Uterus (tissue), 2 donors: ENCODE data around the gene SH2D1A.

Experiments
- POLR2A ChIP-seq, 2 donors: fragments of 450-650 bp; IDR thresholded peaks; one replicate each; pipeline ENCODE4 v1.6.1; 2016; ENCODE audit warnings: antibody characterized with exemption in 2 of 2, mild to moderate bottlenecking in 1 of 2, moderate library complexity in 1 of 2
- TF ChIP-seq, protein P1 (sequence below), 4 experiments: fragments of 200-600 bp in 2 of 4; fragments of 450-650 bp in 2 of 4; sonication (generic) in 2 of 4; IDR thresholded peaks; one replicate each; pipeline ENCODE4 v1.5.1; 2016 to 2019; ENCODE audit warnings: antibody characterized with exemption in 4 of 4, mild to moderate bottlenecking in 2 of 4, moderate library complexity in 1 of 4

DNA sequence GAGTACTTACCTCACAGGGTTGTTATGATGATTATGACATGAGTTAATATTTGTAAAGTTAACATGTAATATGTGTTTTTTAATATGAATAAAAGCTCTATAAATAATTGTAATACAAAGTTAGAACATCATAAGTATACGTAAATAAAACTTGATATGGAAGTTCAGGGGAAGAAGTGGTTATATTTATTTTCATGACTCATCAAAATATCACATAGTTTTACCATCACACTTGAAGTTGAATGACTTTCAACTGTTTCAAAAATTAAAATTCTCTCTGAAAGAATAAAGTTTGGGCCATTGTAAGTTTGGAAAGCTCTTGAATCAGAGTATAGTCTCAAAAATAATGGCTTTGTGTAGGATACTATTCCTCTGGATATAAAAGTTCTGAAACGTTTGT lies 8.3 kb downstream of the SH2D1A start:
- TF ChIP-seq, protein P1, sequence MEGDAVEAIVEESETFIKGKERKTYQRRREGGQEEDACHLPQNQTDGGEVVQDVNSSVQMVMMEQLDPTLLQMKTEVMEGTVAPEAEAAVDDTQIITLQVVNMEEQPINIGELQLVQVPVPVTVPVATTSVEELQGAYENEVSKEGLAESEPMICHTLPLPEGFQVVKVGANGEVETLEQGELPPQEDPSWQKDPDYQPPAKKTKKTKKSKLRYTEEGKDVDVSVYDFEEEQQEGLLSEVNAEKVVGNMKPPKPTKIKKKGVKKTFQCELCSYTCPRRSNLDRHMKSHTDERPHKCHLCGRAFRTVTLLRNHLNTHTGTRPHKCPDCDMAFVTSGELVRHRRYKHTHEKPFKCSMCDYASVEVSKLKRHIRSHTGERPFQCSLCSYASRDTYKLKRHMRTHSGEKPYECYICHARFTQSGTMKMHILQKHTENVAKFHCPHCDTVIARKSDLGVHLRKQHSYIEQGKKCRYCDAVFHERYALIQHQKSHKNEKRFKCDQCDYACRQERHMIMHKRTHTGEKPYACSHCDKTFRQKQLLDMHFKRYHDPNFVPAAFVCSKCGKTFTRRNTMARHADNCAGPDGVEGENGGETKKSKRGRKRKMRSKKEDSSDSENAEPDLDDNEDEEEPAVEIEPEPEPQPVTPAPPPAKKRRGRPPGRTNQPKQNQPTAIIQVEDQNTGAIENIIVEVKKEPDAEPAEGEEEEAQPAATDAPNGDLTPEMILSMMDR (IDR thresholded peaks at IDR 0.05) = no peak
- no peak for TF ChIP-seq POLR2A (IDR thresholded peaks at IDR 0.05)
